SH-SY5Y (cell line): ENCODE results near the gene CCDC126.

Experiments used
- GATA2 ChIP-seq: IDR thresholded peaks from 2 replicates; pipeline ENCODE4 v1.6.1; 2011; ENCODE audit warnings: mild to moderate bottlenecking, low read depth, low read length
- GATA3 ChIP-seq: IDR thresholded peaks from 2 replicates; pipeline ENCODE4 v1.6.1; 2011; ENCODE audit warnings: low read depth, mild to moderate bottlenecking, low read length, moderate library complexity

Gene CCDC126

DNA sequence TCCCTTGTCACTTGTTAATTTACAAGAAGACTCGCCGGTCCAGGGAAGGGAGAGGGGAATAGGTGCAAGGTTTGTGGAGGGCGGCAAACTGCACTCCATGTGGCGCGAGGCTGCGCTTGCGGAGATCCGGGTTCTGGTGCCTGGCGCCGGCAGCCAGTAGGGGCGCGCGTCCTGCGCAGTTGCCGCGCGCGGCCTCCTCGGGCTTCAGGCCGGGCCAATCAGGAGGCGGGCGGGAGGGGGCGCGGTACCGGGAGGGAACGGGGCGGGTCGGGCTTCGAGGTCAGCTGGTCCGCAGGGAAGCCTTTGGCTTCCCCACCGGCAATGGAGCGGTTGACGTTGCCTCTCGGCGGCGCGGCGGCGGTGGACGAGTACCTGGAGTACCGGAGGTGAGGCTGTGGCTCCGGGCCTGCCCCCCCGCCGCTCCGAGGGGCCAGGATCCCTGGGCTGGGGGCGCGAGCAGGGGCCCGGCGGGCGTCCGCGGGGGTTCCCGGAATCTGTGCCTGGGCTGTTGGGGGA lies 82.8 kb downstream of the CCDC126 start, which contains the start of gene FAM221A:
FAM221A (plus strand) TSS at position 302 of the 516 bp plus-strand sequence; CDS start at position 322, 20 bp downstream.
- TF ChIP-seq GATA2 (no peak; the same call in 1 of the 2 replicates), GATA3 (no peak)

DNA sequence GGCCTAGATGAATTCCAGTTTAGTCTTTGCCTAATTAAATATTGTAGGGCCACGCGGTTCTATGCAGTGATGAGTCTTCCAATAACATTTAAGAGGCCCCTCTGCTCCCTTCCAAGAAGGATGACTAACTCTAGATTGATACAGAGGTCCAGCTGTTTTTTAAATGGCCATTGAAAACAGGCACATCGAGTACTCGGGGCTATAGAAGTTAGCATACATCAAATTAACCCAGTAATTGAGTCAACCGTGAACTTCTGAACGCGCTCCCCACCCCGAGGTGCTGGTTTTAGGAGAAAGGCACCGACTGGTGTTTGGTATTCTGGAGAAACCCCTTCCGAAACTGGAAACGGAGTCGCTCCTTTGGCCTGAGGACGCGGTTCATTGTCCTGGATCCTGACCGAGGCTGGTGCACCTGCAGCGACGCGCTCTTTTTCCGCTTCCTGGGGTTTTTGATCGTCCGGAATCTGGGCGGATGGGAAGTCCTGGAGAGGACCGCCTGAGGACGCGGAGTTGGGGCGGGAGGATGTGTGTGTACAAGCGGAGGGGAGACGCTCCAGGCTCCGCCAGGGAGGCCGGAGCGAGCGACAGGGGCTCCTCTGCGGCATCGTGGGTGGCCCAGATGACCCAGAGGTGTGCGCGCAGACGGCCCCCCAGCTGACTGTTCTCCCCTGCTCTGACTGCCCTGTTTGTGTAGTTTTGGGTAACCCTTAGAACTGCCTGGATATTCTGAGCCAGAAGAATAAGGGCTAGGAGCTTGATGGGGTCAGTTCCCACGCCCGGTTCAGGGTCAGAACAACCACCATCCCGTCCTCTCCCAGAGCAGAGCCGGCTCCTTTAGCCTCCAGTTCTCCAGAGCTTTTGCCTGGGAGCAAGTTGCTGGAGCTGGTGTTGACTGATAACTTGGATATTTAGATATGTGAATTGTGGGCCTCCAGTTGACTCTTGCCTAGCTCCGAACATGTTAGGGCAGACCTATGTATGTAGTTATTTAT lies 83.5 kb downstream of the CCDC126 start:
- TF ChIP-seq GATA3, result no peak

- TF ChIP-seq GATA2, result no peak
- TF ChIP-seq GATA3, result no peak
Measured at GRCh38 chr7:23685731-23686130, 88.5 kb downstream of the CCDC126 start.

GRCh38 chr7:23687011-23687410 lies 89.8 kb downstream of the CCDC126 start:
- TF ChIP-seq GATA3, result no peak
- TF ChIP-seq GATA2, result no peak

GRCh38 chr7:23689165-23689564 lies 92.0 kb downstream of the CCDC126 start:
- TF ChIP-seq GATA3 (no peak), GATA2 (no peak)

DNA sequence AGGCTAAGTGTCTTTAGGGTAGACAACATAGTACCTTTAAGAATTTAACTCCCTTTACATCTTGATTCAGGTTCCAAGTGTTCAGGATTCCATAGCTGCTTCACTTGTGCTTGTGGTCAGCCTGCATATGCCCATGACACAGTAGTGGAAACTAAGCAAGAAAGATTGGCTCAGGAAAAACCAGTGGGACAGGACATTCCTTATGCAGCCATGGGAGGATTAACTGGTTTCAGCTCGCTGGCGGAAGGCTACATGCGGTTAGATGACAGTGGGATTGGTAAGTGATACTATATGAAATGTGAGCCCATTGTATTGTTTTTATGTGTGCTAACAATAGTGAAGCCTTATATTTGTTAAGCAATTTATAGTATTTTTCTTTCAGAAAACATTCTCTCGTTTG lies 94.1 kb downstream of the CCDC126 start:
- TF ChIP-seq GATA3, result no peak
- no peak for TF ChIP-seq GATA2

DNA sequence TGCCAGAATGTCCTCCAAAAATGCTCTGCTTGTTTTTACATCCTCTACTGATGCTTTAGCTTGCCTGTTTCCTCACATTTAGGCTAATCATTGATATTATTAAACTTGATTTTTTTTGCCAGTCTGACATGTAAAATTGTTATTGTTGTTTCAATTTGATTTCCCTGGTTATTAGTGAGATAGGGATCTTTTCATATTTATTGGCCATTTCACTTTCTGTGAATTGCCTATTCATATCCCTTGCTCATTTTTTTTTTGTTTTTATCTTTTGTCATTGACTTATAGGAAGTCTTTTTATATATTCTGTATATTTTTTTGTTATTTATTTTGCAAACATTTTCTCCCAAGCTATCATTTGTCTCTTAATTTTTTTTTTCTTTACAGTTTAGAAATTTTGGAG lies 96.0 kb downstream of the CCDC126 start:
- TF ChIP-seq GATA3 (no peak), GATA2 (no peak)
